Erythroblast (primary cell): ENCODE measurements around the gene ABCF2.

Experiments
- GATA1 ChIP-seq: IDR thresholded peaks from 2 replicates; pipeline ENCODE4 v1.6.1; 2011; ENCODE audit warnings: low read depth, mild to moderate bottlenecking, control low read depth, low read length, moderate library complexity
- POLR2A ChIP-seq: IDR thresholded peaks from 2 replicates; pipeline ENCODE4 v1.6.1; 2011; ENCODE audit warnings: mild to moderate bottlenecking, low read length

- TF ChIP-seq POLR2A, result no peak
- TF ChIP-seq GATA1, result no peak
Measured at GRCh38 chr7:151243045-151243349, 16.0 kb upstream of the ABCF2 start.
